ENCODE data around the gene EPHX1.
A peak's percentile ranks its signal among the peaks of the same experiment; 100 is the strongest.

The EPHX1 gene

DNA sequence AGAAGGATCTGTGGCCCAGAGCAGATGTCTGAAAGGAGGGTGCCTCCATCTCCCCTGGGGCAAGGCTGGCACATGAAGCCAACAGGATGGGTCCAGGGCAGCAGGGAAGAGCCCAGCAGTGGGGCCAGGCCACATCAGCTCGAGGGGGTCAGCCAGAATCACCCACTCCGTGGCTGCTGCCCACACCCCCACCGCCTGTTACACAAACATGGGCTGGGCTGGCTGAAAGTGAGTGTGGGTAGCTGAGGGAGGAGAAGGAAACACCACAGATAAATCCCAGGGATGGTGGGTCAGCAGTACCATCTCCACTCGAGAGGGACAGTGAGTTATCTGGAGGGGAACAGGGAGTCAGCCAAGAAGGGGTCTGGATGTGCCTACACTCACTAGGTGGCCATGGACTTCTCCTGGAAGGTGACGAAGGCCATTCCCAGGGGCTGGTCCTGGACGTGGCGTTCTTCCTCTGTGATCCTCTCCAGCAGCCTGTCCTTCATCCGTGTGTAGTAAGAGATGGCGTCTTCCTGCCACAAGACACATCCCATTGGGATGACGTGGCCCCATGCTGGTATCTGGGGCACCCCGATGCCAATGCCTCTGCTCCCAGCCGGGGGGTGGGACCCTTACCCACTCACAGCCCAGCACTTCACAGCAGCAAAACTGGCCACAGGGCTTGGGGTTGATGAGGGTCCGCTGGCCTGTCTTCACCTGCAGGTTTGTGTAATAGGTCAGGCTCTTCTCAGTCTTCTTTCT is 52.1 kb downstream of the EPHX1 start:
- no peak for DNase-seq (ENCODE audit: low read depth)

GRCh38 chr1:225862581-225862950 is 52.6 kb downstream of the EPHX1 start:
- DNase-seq (ENCODE audit: low read depth), result no peak

GRCh38 chr1:225863167-225863566 is 53.2 kb downstream of the EPHX1 start:
- DNase-seq (ENCODE audit: low read depth), result no peak

GRCh38 chr1:225865514-225865913 is 55.6 kb downstream of the EPHX1 start:
- DNase-seq (ENCODE audit: low read depth), result no peak

- DNase-seq (ENCODE audit: low read depth), result peak; percentile 85
Measured at GRCh38 chr1:225866061-225866837, 56.3 kb downstream of the EPHX1 start.

DNA sequence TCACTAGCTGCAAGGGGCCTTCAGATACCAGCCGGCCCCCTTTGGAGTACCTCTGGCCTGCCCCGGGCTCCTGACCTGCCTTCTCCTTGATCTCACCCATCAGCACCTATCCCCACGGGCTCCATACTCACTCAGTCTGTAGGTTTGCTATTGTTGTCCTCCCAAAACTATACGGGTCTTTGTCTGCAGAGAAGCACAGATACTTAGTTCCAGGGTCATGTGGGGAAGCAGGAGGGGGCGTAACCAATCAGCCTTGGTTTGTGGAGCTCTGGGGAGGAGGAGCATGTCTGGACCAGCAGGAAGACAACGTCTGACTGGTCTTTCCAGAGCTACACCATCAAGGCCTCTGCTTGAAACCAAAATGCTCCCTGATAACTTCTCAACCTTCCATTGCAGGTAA is 57.1 kb downstream of the EPHX1 start:
- DNase-seq (ENCODE audit: low read depth), result no peak

DNA sequence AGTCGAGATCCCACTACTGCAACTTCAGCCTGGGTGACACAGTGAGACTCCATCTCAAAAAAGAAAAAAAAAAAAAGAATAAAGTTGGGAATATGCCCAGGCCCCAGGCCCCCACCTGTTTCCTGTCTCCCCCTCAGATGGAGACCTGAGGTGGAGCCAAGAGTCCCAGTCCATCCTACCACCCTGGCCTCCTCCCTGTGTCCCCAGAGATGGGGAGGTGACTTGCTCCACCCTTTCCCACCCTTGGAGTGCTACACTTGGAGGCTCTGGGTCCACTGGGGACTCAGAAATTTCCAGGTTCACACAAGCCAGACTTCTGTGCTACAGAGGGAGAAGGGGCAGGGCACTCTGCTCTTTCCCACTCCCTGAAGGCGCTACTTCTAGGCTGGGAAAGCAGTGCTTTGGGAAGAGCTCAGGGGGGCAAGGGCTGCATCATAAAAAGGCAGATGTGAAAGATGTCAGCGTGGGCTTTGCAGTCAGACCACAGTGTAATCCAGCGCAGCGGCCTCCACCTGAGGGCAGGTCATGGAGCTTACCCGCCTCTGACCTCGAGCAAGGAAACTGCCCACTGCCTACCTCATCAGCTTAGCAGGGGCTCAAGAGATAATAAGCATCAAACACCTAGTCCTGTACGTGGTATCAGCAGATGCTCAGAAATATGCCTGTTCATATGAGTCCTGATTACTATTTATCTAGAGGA is 58.9 kb downstream of the EPHX1 start:
- DNase-seq (ENCODE audit: low read depth), result no peak

- no peak for DNase-seq (ENCODE audit: low read depth)
Measured at GRCh38 chr1:225870911-225871310, 61.0 kb downstream of the EPHX1 start.

DNA sequence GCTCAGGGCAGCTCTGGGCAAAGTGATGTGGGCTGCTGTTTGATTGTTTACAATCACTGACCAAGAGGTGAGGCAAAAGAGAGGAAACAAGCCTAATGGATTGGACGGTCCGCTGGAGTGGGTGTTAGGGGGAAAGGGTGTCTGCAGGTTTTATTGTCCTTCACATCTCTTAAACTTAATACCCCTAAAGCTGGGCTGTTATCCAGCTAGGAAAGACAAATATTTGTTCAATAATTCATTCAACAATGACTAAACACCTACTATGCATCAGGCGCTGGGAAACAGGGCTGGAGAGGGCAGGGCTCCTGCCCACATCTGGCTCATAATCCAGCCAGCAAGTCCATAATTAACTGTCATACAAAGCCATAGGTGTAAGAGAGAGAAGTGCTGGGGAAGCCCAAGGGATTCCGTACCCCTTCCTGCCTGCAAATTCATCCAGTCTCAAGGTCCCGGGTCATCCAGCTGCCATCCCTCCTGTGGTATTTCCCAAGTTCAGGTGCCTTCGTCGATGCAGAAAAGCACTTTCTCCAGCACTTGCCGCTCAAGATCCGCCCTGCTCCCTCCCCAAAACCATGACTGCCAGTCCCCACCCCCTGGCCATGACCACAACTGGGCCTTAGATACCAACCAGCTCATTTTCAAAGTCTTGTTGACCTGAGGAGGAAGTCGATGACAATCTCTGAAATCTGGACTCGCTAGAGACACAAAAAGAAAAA is 61.6 kb downstream of the EPHX1 start:
- peak; percentile 22 for DNase-seq (ENCODE audit: low read depth)

GRCh38 chr1:225872075-225872430 is 62.1 kb downstream of the EPHX1 start:
- DNase-seq (ENCODE audit: low read depth), result no peak

GRCh38 chr1:225873281-225873850 is 63.4 kb downstream of the EPHX1 start:
- DNase-seq (ENCODE audit: low read depth), result no peak

GRCh38 chr1:225874431-225874830 is 64.5 kb downstream of the EPHX1 start:
- DNase-seq (ENCODE audit: low read depth), result no peak

GRCh38 chr1:225875044-225875815 is 65.3 kb downstream of the EPHX1 start:
- DNase-seq (ENCODE audit: low read depth), result peak; percentile 29

DNA sequence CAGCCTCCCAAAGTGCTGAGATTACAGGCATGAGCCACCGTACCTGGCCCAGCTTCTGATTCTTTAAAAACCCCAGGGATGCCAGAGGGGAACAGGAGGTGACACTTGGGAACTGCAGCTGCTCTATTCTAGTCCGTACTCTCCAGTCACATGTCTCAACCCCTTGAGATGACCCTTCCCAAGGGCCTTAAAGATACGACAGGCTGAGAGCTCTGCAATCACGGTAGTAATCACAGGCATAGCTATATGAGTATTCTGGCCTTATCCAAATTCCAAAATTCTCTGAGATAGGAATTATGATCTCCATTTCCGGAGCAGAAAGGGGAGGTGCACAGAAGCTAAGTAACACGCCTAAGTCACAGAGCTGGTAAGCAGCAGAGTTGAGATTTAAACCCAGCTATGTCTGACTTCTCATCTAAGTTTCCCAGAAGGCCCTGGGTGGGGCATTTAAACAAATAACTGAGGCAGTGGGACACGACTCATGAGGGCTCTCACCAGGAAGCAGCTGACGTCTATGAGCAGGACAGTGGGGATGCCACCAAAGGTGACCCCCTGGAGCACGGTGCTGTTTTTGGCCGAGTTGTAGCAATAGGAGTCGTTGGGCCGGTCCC is 67.1 kb downstream of the EPHX1 start:
- DNase-seq (ENCODE audit: low read depth), result no peak

- DNase-seq (ENCODE audit: low read depth), result peak; percentile 59
Measured at GRCh38 chr1:225877580-225877979, 67.7 kb downstream of the EPHX1 start.

GRCh38 chr1:225878282-225878681 is 68.4 kb downstream of the EPHX1 start:
- DNase-seq (ENCODE audit: low read depth), result no peak

DNA sequence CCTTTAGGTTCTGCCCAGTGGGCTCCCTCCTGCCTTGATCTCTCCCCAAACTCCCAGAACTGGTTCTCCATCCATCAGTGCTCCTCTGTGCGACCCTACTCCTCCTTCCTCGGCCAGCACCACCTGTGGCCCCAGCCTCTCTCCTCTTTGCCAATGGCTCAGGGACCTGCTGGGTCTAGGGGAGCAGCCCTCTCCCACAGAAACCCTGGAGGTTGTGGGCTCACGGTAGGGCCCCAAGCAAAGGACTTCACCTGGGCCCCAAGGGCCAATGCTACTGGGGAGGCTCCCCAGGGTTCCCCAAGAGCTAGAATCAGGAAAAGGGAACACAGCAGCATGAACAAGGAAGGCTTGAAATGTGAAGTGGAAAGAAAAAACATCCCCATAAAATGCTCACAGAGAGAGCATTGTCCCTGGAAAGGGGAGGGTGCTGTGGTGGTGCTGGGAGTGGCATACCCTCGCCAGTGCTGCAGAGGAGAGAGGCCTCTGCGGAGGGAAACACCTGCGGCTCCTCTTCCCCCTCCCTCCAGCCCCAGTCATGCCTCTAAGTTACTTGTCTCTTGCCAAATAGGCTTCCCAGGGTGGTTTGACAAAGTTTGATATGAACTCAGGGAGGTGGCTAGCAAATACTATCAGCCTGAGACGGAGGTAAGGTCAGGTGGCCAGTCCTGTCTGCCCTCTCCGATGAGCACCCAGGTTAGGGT is 69.7 kb downstream of the EPHX1 start:
- no peak for DNase-seq (ENCODE audit: low read depth)

DNA sequence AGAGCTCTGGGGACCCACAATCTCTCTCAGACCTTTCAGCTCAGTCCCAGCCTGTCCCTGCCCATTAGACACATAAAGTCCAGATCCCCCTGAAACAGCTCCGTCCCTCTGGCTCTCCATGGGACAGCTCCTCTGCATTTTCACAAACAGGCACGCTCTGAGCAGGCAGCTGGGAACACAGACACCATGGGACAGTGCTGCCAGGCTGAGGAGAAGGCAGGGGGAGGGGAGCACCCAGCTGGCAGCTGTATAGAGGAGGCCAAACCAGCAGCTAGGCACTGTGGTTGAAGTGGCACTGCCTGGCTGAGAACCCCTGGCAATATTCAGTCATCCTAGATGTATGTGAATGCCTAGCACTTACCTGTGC is 70.3 kb downstream of the EPHX1 start:
- no peak for DNase-seq (ENCODE audit: low read depth)

- DNase-seq (ENCODE audit: low read depth), result no peak
Measured at GRCh38 chr1:225880636-225881035, 70.7 kb downstream of the EPHX1 start.

All from ELR (cell line).